HG02852 (cell line): ENCODE measurements around the gene TLE5.
A peak's percentile ranks its signal among the peaks of the same experiment; 100 is the strongest.
"Not testable (repeated sequence)": the region's sequence is repeated elsewhere in the genome, so short reads cannot be mapped to it uniquely, and the experiment has no call there.

ENCODE experiments used
- ATAC-seq: cut with Tn5 transposase; IDR thresholded peaks from one replicate; pipeline ENCODE4 v1.9.1; 2021; ENCODE audit warnings: mild to moderate bottlenecking, moderate library complexity; ENCODE audit not compliant: unreplicated experiment

The TLE5 gene

DNA sequence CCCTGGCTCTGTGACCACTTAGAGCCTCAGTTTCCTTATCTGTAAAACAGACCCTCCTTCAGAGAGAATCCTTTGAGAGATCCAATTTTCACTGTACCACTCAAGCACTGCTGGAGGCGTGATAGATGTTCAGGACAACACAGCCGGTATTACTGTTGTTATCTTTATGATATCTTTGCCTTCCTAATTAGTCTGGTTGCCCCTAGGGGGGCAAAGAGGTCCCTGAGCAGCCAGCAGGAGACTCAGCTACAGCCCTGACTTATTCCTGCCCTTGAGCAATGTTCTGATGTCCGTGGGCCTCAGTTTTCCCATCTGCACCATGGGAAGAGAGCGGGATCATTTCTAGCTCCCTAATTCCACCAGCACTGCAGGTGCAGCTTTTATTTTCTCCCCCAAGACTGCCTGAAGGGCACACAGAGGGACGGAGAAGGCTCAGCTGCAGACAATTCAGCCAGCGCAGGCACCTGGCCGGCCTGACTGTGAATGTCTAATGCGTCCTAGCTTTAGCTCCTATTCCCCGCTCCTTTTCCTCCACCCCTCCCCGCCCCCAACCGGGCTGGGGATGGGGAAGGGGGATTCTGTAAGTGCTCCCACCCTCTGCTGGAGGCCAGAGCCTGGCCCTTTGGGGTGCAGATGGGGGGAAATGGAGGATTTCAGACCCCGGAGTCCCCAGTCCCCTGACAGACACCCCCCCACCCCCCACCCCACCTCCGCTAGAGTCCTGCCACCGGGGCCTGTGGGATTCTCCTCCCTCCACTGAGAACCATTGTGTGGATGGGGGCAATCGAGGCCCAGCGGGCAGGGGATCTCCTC, 16.2 kb downstream of the TLE5 start:
- ATAC-seq, result no peak

DNA sequence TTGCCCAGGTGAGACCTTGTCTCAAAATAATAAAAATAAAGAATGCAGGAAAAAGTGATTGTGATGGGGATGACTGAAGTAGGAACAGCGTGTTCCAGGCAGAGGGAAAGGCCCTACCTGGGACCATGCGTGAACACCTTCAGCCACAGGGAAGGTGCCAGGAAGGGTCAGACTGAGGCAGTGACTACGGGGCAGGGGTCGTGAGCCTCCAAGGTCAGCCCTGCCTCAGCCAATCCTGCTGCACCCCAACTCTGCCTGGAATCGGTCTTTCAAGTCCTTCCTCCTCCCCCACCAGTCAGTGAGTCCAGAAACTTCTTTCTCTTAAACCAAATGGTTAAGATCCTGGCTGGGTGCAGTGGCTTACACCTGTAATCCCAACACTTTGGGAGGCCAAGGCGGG, 17.1 kb downstream of the TLE5 start:
- ATAC-seq, result no peak

DNA sequence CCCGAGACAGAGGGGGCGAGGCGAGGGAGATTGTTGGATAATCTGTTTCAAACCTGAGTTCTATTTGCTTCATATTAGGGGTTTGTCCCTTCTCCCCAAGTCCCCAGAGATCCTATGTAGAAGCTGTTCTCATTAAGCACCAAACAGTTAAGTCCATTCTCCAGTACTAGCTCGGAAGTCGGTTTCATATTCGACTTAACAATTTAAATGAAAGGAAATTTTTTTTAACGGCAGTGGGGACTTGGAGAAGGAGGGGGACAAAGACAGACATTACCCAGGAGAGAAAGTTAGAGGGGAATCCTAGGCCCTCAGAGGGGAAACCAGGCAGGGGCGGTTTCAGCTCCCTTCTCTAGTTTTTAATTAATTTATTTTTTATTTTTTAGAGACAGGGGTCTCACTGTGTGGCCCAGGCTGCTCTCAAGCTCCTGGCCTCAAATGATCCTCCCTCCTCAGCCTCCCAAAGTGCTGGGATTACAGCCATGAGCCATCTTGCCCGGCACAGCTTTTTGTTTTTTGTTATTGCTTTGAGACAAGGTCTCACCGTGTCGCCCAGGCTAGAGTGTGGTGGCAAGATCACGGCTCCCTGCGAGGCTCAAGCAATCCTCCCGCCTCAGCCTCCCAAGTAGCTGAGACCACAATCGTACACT, 19.6 kb downstream of the TLE5 start:
- no peak for ATAC-seq

DNA sequence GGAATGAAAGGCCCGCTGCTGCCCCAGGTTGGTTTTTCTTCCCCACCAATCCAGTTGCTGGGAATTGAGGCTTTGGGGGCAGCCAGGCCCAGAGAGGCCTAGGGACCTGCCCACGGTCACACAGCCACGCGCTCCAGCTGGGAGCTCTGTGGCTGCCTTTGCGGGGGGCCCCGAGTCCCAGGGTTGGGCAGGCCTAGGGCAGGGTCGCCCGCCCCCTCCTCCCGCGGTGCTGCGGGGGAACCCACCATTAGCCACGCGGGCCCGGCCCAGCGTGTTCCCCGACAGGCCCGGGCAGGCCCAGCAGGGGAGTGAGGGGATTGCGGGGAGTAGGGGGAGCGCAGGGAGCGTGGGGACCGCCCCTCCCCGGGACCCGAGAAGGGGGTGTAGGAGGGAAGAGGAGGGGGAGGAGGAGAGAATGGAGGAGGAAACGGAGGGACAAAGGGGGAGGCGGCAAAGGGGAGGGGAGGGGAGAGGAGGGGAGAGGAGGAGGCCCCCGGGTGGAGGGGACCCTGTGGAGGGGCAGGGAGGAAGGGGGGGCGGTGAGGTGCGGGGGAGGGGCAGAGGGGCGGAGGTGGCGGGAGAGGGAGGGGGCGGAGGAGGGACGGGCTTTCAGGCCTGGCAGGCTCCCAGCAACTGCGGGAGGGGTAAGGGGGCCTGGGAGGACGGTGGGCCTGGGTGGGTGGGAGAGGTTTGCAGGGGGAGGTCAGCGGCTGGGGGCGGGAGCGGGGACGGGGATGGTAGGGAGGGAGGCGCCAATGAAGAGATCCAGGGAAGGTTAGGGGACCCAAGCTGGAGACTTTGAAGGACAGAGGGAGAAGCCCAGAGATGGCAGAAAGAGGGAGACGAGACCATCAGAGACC, 20.3 kb downstream of the TLE5 start:
- no peak for ATAC-seq

DNA sequence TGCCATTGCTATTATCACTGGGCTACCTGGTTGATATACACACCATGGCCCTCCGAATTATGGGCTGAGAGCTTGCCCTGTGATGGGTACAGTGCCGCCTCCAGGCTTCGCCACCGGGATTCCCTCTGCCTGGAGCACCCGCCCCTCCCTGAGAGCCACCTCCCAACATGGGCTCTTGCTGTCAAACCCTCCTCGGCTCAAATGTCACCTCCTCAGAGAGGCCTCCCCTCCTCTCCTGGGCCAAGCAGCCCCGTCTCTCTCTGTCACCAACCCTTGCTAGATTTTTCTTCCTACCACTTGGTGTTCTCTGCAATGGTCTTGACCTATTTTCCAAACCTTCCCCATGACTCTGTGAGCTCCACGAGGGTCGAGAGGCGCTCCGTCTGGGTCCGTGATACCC, 21.0 kb downstream of the TLE5 start:
- ATAC-seq, result no peak

DNA sequence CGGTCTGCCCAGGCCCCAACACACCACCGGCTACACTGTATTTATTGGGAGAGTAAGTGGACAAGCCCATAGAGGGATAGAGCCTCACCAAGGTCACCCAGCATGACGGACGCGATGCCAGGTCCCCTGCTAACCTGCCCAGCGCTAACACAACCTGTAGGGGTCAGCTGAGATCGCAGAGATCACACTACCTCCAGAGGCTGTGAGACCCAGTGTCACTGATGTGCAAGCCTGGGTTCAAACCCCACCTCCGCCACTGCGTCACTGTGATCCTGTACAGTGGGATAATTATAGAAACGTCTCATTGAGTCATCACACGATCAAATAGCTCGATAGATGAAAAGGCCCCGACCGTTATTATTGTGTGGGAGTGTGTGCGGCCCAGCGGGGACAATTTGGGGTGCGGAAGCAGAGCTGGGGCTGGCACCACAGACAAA, 22.6 kb downstream of the TLE5 start:
- no peak for ATAC-seq

DNA sequence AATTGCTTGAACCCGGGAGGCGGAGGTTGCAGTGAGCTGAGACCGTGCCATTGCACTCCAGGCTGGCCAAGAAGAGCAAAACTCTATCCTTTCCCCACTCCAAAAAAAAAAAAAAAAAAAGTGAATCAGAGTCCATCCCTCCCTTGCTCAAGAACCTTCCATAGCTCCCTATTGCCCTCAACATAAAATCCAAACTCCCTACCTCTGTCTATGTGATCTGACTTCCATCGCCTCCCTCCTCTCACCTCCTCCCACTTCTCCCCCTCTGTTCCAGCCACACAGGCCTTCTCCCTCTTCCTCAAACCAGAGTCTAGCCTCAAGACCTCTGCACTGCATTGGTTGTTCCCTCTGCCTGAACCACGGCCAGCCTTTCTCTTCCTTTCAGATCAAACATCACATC, 23.2 kb downstream of the TLE5 start:
- no peak for ATAC-seq

DNA sequence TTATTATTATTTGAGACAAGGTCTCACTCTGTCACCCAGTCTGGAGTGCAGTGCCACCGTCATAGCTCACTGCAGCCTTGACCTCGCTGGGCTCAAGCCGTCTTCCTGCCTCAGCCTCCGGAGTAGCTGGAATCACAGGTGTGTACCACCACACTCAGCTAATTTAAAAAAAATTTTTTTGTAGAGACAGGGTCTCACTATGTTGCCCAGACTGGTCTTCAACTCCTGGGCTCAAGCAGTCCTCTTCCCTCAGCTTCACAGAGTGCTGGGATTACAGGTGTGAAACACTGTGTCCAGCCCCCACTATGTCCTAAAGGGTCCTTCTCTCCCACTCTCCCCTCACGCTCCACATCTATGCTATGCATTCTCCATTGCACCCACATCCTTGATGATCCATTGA, 24.1 kb downstream of the TLE5 start:
- ATAC-seq, result no peak

DNA sequence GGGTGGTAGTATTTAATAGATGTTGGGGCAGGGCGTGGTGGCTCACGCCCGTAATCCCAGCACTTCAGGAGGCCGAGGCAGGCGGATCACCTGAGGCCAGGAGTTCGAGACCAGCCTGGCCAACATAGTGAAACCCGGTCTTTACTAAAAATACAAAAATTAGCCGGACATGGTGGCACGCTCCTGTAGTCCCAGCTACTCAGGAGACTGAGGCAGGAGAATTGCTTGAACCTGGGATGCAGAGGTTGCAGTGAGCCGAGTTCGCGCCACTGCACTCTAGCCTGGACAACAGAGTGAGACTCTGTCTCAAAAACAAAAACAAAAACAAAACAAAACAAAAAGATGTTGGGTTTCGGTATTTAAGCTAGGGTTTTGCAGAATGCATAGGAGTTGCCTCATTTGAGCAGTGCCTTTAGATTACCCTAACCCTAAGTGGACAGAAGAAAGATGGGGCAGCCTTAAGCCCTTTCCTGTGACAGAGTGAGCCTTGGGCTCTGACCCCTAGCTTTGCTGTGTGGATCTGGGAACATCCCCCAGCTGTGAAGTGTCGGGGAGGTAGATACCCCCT, 25.2 kb downstream of the TLE5 start:
- not testable (repeated sequence) for ATAC-seq

DNA sequence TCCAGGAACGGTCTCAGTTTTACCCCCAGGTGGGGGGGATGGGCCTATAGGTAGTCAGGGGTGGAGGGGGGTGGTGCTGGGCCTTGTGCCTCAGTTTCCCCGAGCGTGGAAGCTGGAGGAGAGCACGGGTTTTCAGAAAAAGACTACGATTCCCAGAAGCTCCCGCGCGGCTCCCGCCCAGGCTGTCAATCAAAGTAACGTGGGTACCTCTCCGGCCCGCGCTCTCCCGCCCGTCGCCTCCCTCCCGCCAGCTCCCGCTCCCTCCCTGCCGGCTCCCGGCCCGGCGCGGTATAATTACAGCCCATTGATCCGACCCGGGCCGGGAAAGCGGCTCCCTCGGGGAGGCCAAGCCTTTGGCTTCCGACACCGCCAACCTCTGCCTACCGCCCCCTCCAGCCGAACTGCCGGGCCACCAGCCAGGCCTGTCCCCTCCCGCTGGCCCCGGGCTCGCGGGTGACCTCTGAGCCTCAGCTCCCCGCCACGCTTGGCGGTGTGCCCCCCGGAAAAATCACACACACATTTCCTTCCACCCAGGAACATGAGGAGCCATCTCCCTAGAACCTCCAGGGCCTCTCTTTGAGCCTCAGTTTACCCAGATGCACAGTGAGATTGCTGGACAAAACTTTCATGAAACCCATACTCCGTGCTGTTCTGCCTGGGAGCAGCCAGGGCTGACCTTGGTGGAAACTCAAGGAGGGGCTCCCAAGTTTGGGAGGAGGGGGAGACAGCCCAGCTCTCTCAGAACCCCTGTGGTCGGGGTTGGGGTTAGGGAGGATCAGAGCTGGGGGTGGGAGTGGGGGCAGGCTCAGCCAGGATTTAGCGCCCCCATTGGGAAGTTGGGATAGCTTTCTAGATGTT, 25.9 kb downstream of the TLE5 start:
- ATAC-seq, result peak; percentile 42

DNA sequence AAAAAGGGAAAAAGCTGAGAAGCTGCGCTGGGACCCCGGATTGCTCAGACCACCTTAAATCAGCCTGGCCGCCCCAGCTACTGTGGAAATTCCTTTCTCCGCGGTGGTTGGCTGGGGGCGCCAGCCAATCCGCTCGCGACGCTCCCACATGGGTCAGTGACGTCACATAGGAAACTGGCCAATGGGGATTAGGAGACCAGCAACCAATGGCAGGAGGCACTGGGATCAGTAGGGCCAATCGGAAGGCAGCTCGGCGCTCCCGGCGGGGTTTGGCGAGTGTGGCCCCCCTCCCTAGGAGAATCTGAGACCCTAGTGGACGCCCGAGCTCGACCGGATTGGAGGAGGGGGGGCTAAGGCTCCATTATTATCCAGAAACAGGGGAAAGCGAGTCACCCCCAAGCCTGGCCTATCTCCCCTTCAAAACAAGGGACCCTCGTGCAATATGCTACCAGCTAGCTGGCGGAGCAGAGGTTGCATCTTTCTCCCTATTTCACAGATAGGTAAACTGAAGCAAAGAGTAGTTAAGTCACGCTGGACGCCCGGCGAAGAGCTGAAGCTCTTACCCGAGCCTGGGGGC, 26.7 kb downstream of the TLE5 start:
- peak; percentile 86 for ATAC-seq

DNA sequence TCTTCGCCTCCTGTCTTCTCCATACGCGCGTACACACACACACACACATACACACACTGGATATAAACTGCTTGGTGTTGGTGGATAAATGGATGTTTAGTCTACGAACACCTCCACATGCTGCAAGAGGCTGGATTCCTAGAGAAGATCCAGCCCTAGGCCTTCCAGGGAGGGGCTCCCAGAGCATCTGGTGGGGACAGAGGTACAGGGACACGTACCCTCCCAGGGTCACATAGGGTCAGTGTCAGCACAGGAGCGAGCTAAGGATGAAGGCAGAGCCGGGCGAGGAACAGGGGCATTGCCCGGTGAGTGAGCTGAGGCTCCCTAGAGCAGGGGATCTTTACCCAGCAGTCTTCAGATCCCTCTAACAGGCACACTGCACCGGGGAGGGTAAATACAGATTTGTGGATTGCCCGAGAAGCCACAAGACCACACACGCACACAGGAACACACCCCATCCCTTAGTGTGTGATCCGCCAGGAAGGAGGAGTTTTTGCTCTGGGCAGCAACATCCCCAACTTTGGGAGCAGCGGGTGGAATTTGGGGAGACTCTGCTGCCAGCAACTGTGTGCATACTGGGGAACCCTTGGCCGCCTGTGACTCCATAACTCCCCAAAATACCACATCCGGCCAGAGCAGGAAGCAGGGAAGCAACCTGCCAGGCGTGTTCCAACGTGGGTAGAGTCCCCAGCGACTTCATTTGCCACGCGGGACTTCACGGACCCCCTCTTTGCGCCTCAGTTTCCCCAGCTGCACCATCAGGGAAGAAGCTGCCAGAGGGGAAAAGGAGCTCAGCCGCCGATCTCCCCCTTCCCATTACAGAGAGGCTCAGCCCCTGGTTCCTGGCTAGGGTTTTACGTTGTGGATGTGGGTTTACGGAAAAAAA, 27.4 kb downstream of the TLE5 start:
- ATAC-seq, result peak; percentile 8

DNA sequence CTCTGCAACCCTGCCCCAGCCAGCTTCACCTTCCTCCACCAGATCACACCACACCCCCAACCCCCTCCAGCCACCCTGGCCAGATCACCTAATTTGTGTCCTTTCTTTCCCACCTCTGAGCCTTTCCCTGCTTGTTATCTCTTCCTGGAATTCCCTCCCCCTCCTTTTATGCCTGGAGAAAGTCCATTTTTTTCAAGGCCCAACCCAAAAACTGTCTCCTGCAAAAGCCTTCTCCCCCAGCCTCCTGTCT, 28.0 kb downstream of the TLE5 start:
- ATAC-seq, result no peak

DNA sequence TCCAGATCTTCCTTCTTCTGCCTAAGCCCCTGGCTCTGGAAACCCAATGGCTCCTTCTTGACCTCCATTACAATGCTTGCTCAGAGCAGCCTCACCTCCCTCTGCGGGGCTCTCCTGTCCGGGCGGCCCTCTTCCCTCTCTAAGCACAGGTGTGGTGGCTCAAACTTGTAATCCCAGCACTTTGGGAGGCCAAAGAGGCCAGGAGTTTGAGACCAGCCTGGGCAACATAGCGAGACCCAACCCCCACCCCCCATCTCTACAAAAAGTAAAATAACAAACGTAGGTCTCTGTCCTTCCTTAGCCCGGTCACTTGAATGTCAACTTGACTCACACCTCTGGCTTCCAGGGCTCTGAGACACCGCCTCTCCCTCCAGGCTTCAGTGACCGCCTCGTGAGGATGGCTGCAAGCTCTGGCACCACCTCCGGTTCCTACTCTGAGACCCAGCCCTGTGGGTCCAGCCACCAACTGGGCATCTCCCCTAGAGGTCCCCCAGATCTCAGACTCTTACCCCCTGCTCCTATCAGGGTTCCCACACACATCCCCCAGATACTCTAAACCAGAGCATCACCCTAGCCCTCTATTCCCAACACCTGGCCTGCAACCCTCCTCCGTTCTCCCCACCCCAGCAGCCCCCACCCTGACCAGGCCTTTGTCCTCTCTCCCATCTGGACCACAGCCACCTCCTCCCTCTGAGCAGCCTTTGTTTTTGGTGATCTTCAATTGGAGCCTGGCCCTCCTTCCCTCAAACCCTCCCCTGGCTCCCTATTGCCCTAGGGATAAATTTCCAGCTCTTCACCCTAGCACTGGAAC, 28.5 kb downstream of the TLE5 start:
- ATAC-seq, result no peak

DNA sequence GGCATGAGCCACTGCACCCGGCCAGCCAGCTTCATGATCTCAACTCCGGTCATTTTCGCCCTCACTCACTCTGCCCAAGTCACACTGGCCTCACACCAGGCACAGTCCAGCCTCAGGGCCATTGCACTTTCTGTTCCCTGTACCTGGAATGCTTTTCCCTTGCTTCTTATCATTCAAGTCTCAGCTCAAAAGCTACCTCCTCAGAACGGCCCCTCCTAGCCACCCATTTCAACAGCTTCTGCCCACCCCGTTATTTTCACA, 30.8 kb downstream of the TLE5 start:
- no peak for ATAC-seq

DNA sequence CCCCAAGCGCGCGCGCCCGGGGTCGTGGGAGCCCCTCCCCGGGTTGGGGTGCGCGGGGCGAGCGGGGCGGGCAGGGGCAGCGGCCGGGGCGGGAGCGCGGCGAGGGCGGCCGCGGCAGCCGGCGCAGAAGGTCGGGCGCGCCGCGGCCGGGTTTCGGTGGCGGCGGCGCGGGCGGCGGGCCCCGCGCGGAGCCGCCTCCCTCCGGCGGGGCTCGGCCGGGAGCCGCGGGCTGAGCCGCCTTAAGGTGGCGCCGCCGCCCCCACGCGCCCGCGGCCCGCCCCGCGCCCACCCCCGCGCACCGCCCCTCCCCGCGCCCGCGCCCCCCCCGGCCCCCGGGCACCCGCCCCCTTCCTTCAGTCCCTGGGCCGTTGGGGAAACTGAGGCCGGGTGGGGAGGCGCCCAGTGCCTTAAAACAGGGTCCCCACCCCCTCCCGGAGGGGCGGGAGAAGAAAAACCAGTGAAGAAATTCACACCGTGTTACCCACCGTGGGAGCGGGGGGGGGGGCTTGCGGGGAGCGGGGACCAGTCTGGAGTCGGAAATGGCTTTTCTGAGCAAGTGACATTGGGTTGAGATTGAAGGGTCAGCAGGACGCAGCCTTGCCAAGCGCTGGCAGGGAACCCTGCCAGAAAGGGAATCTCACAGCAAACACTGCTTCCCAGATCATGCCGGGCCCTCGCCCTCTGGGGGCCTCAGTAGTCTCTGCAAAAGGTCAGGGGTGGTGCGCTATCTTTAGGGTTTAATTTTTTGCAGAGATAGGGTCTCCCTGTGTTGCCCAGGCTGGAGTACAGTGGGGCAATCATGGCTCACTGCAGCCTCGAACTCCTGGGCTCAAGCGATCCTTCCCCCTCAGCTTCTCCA, 33.0 kb downstream of the TLE5 start, which contains the start of gene TLE2:
TLE2 (minus strand) TSS at position 216 of the 859 bp plus-strand sequence. CDS start 376 bp downstream, outside the sequence.
- no peak for ATAC-seq

DNA sequence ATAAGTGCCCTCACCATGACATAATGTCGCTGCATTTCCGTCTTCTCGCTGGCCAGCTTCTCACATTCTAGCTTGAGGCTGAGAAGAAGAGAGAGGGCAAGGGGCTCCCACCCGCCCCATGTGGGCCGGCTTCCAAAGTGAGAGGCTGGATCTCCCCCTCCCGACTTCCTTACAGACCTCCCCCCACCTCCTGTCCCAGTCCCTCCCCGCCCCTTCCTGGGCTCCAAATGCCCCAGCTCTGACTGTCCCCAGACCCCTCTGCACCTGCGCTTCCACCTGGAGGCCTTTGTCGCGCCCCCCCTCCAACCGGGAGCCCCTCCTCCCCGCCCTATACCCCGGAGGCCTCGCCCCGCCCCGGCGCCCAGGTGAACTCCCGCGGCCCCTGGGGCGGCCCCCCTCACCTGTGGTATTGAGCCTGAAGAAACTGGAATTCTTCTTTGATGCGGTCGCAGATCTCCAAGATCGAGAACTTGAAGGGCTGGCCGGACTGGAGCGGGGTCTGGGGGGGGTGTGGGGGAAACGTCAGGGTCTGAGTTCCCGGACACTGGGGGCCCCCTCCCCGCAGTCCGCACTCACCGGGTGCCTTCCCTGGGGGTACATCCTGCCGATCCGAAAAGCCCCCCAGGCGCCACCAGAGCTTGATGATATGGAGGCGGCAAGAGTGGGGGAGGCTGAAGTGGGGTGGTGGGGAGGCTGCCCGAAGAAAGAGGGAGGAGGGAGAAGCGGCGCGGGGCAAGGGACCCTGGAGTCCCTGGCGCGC, 33.8 kb downstream of the TLE5 start:
- no peak for ATAC-seq
